ENCODE data around the gene CIBAR2.

DNA sequence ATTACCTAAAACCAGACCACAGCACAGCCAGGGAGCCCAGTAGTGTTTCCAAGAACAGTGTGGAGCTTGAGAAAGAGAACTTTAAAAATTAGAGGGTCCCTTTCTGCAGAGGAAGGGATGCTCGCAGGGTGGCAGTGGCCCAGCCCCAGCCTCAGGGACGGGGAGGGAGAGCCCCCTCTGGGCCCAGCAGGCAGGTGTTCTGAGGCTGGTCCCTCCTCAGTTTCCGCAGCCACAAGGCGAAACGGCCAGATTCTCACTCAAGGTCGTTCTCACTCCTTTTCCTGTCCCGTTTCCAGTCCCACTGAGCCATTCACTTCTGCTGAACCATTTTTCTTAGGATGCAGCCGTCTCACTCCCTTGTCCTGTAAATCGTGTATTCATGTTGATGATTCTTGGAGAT lies 20.0 kb downstream of the CIBAR2 start:
- TF ChIP-seq CTCF (IDR thresholded peaks at IDR 0.05) (no peak), ZFX (IDR thresholded peaks at IDR 0.05; ENCODE audit: borderline replicate concordance) (no peak)

Measured in 22Rv1 (cell line).